ENCODE data around the gene AIG1. TPM values are rescaled to one million over a fixed set of nuclear protein-coding genes. Genes with fewer than 3 reads are reported as not detected.

AIG1 gene
- total RNA-seq, 1 donor: 70.9 TPM

GRCh38 chr6:143146186-143146851 is 85.6 kb downstream of the AIG1 start:
- Histone ChIP-seq H4K20me1 (ENCODE audit: insufficient read depth, low read length) (no peaks in the 10 kb centered on the region), H3K27ac (ENCODE audit: low read depth, low read length) (no peak overlapping the region), H3K4me1 (ENCODE audit: insufficient read depth, low read length) (peaks cover 17% of the 10 kb centered on the region), H3K36me3 (ENCODE audit: insufficient read depth, low read length) (no peaks in the 10 kb centered on the region), H3K9me3 (ENCODE audit: low read depth, low read length) (no peaks in the 10 kb centered on the region), H3K27me3 (ENCODE audit: insufficient read depth, low read length) (no peaks in the 10 kb centered on the region), H3K4me3 (ENCODE audit: insufficient read depth, low read length) (no peak overlapping the region), H3K4me2 (ENCODE audit: insufficient read depth, low read length) (no peak overlapping the region), H2AFZ (ENCODE audit: low read length) (no peak overlapping the region), H3K79me2 (ENCODE audit: insufficient read depth, low read length) (no peaks in the 10 kb centered on the region)
- no peak for DNase-seq (ENCODE audit: insufficient read length, low spot score, missing footprints)
- TF ChIP-seq, protein P1, sequence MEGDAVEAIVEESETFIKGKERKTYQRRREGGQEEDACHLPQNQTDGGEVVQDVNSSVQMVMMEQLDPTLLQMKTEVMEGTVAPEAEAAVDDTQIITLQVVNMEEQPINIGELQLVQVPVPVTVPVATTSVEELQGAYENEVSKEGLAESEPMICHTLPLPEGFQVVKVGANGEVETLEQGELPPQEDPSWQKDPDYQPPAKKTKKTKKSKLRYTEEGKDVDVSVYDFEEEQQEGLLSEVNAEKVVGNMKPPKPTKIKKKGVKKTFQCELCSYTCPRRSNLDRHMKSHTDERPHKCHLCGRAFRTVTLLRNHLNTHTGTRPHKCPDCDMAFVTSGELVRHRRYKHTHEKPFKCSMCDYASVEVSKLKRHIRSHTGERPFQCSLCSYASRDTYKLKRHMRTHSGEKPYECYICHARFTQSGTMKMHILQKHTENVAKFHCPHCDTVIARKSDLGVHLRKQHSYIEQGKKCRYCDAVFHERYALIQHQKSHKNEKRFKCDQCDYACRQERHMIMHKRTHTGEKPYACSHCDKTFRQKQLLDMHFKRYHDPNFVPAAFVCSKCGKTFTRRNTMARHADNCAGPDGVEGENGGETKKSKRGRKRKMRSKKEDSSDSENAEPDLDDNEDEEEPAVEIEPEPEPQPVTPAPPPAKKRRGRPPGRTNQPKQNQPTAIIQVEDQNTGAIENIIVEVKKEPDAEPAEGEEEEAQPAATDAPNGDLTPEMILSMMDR (IDR thresholded peaks at IDR 0.05; ENCODE audit: extremely low read depth, low read depth, low read length): no peak

GRCh38 chr6:143149771-143150170 is 89.1 kb downstream of the AIG1 start:
- H3K79me2 ChIP-seq (ENCODE audit: insufficient read depth, low read length): peaks cover 2% of the 10 kb centered on the region
- no peaks in the 10 kb centered on the region for H4K20me1 ChIP-seq (ENCODE audit: insufficient read depth, low read length)
- H3K4me3 ChIP-seq (ENCODE audit: insufficient read depth, low read length): no peak overlapping the region
- peak overlapping the region; percentile 50 for H3K27ac ChIP-seq (ENCODE audit: low read depth, low read length)
- DNase-seq (ENCODE audit: insufficient read length, low spot score, missing footprints): no peak
- TF ChIP-seq, protein P1 (IDR thresholded peaks at IDR 0.05; ENCODE audit: extremely low read depth, low read depth, low read length): no peak
- peaks cover 13% of the 10 kb centered on the region for H3K4me1 ChIP-seq (ENCODE audit: insufficient read depth, low read length)
- no peaks in the 10 kb centered on the region for H3K9me3 ChIP-seq (ENCODE audit: low read depth, low read length)
- no peaks in the 10 kb centered on the region for H3K27me3 ChIP-seq (ENCODE audit: insufficient read depth, low read length)
- no peak overlapping the region for H2AFZ ChIP-seq (ENCODE audit: low read length)
- no peak overlapping the region for H3K4me2 ChIP-seq (ENCODE audit: insufficient read depth, low read length)
- H3K36me3 ChIP-seq (ENCODE audit: insufficient read depth, low read length): no peaks in the 10 kb centered on the region

- Histone ChIP-seq H3K4me1 (ENCODE audit: insufficient read depth, low read length) (peaks cover 13% of the 10 kb centered on the region), H3K36me3 (ENCODE audit: insufficient read depth, low read length) (no peaks in the 10 kb centered on the region), H3K27ac (ENCODE audit: low read depth, low read length) (peak overlapping the region; percentile 50), H4K20me1 (ENCODE audit: insufficient read depth, low read length) (no peaks in the 10 kb centered on the region), H3K9me3 (ENCODE audit: low read depth, low read length) (no peaks in the 10 kb centered on the region), H3K4me3 (ENCODE audit: insufficient read depth, low read length) (no peak overlapping the region), H3K79me2 (ENCODE audit: insufficient read depth, low read length) (peaks cover 2% of the 10 kb centered on the region), H2AFZ (ENCODE audit: low read length) (no peak overlapping the region), H3K4me2 (ENCODE audit: insufficient read depth, low read length) (no peak overlapping the region), H3K27me3 (ENCODE audit: insufficient read depth, low read length) (no peaks in the 10 kb centered on the region)
- TF ChIP-seq, protein P1 (IDR thresholded peaks at IDR 0.05; ENCODE audit: extremely low read depth, low read depth, low read length): no peak
- no peak for DNase-seq (ENCODE audit: insufficient read length, low spot score, missing footprints)
Measured at GRCh38 chr6:143150281-143150680, 89.6 kb downstream of the AIG1 start.

GRCh38 chr6:143151381-143151780 is 90.7 kb downstream of the AIG1 start:
- Histone ChIP-seq H3K4me3 (ENCODE audit: insufficient read depth, low read length) (no peak overlapping the region), H3K79me2 (ENCODE audit: insufficient read depth, low read length) (peaks cover 2% of the 10 kb centered on the region), H2AFZ (ENCODE audit: low read length) (no peak overlapping the region), H3K4me1 (ENCODE audit: insufficient read depth, low read length) (peaks cover 10% of the 10 kb centered on the region), H3K36me3 (ENCODE audit: insufficient read depth, low read length) (no peaks in the 10 kb centered on the region), H3K27ac (ENCODE audit: low read depth, low read length) (no peak overlapping the region), H3K27me3 (ENCODE audit: insufficient read depth, low read length) (no peaks in the 10 kb centered on the region), H3K4me2 (ENCODE audit: insufficient read depth, low read length) (no peak overlapping the region), H4K20me1 (ENCODE audit: insufficient read depth, low read length) (no peaks in the 10 kb centered on the region), H3K9me3 (ENCODE audit: low read depth, low read length) (no peaks in the 10 kb centered on the region)
- TF ChIP-seq, protein P1 (IDR thresholded peaks at IDR 0.05; ENCODE audit: extremely low read depth, low read depth, low read length): no peak
- DNase-seq (ENCODE audit: insufficient read length, low spot score, missing footprints): no peak
